Liver (tissue), 3 donors: ENCODE measurements around the gene PCDHA8.
"Not testable (repeated sequence)": the region's sequence is repeated elsewhere in the genome, so short reads cannot be mapped to it uniquely, and the experiment has no call there.

Experiments
- ATF3 ChIP-seq: IDR thresholded peaks from 2 replicates; pipeline ENCODE4 v1.6.1; 2016; ENCODE audit warnings: antibody characterized with exemption
- EGR1 ChIP-seq, 2 donors: IDR thresholded peaks; 2 replicates each; pipeline ENCODE4 v1.6.1; 2016 to 2018; ENCODE audit warnings: antibody characterized with exemption in 2 of 2, low read depth in 2 of 2
- HNF4G ChIP-seq: IDR thresholded peaks from 2 replicates; pipeline ENCODE4 v1.6.1; 2016; ENCODE audit warnings: antibody characterized with exemption
- MAX ChIP-seq: IDR thresholded peaks from 2 replicates; pipeline ENCODE4 v1.6.1; 2016; ENCODE audit warnings: antibody characterized with exemption
- NR2F2 ChIP-seq: IDR thresholded peaks from 2 replicates; pipeline ENCODE4 v1.6.1; 2016; ENCODE audit warnings: antibody characterized with exemption
- RAD21 ChIP-seq, 2 donors: IDR thresholded peaks; 2 replicates each; pipeline ENCODE4 v1.6.1; 2016; ENCODE audit warnings: antibody characterized with exemption in 2 of 2, mild to moderate bottlenecking in 2 of 2
- REST ChIP-seq: IDR thresholded peaks from 2 replicates; pipeline ENCODE4 v1.6.1; 2016; ENCODE audit warnings: antibody characterized with exemption, mild to moderate bottlenecking
- SP1 ChIP-seq: IDR thresholded peaks from 2 replicates; pipeline ENCODE4 v1.6.1; 2018; ENCODE audit warnings: antibody characterized with exemption, mild to moderate bottlenecking
- TAF1 ChIP-seq: conservative IDR thresholded peaks from 2 replicates; pipeline ENCODE4 v1.6.1; 2016; ENCODE audit warnings: antibody characterized with exemption, mild to moderate bottlenecking
- YY1 ChIP-seq: IDR thresholded peaks from 2 replicates; pipeline ENCODE4 v1.6.1; 2016; ENCODE audit warnings: antibody characterized with exemption, mild to moderate bottlenecking
- TF ChIP-seq, protein P1 (sequence below): fragments of 150-350 bp; IDR thresholded peaks from 2 replicates; pipeline ENCODE4 v1.5.1; 2017; ENCODE audit warnings: improper control_type of control experiment, low read depth, low read length; ENCODE audit not compliant: missing input control
- TF ChIP-seq, protein P2 (sequence below): IDR thresholded peaks from 2 replicates; pipeline ENCODE4 v1.6.1; 2016; ENCODE audit warnings: antibody characterized with exemption
- donor health status: healthy.
- donor health status: healthy.

DNA sequence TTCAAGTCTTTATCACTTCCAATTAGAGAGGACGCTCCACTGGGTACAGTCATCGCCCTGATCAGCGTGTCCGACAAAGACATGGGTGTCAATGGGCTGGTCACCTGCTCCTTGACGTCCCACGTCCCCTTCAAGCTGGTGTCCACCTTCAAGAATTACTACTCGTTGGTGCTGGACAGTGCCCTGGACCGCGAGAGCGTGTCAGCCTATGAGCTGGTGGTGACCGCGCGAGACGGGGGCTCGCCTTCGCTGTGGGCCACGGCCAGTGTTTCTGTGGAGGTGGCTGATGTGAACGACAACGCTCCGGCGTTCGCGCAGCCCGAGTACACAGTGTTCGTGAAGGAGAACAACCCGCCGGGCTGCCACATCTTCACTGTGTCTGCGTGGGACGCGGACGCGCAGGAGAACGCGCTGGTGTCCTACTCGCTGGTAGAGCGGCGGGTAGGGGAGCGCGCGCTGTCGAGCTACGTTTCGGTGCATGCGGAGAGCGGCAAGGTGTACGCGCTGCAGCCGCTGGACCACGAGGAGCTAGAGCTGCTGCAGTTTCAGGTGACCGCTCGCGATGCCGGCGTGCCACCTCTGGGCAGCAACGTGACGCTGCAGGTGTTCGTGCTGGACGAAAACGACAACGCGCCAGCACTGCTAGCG, 32.6 kb upstream of the PCDHA8 start:
- TF ChIP-seq, protein P1, sequence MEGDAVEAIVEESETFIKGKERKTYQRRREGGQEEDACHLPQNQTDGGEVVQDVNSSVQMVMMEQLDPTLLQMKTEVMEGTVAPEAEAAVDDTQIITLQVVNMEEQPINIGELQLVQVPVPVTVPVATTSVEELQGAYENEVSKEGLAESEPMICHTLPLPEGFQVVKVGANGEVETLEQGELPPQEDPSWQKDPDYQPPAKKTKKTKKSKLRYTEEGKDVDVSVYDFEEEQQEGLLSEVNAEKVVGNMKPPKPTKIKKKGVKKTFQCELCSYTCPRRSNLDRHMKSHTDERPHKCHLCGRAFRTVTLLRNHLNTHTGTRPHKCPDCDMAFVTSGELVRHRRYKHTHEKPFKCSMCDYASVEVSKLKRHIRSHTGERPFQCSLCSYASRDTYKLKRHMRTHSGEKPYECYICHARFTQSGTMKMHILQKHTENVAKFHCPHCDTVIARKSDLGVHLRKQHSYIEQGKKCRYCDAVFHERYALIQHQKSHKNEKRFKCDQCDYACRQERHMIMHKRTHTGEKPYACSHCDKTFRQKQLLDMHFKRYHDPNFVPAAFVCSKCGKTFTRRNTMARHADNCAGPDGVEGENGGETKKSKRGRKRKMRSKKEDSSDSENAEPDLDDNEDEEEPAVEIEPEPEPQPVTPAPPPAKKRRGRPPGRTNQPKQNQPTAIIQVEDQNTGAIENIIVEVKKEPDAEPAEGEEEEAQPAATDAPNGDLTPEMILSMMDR: not testable (repeated sequence)
- not testable (repeated sequence) for TF ChIP-seq ATF3; RAD21 (IDR thresholded peaks at IDR 0.05); SP1; MAX; REST; NR2F2; YY1; EGR1 (IDR thresholded peaks at IDR 0.05; ENCODE audit: low read depth in 2 of 2); TAF1; HNF4G
- TF ChIP-seq, protein P2, sequence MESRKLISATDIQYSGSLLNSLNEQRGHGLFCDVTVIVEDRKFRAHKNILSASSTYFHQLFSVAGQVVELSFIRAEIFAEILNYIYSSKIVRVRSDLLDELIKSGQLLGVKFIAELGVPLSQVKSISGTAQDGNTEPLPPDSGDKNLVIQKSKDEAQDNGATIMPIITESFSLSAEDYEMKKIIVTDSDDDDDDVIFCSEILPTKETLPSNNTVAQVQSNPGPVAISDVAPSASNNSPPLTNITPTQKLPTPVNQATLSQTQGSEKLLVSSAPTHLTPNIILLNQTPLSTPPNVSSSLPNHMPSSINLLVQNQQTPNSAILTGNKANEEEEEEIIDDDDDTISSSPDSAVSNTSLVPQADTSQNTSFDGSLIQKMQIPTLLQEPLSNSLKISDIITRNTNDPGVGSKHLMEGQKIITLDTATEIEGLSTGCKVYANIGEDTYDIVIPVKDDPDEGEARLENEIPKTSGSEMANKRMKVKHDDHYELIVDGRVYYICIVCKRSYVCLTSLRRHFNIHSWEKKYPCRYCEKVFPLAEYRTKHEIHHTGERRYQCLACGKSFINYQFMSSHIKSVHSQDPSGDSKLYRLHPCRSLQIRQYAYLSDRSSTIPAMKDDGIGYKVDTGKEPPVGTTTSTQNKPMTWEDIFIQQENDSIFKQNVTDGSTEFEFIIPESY: not testable (repeated sequence)
